Adipocyte (in vitro differentiated cells): ENCODE measurements around the gene SLC26A2.

Experiments used
- DNase-seq: peaks from one replicate; pipeline ENCODE4 v3.0.0-alpha.2; 2015; ENCODE audit warnings: low read depth
- H3K27me3 ChIP-seq: replicated peaks from 2 replicates; pipeline ENCODE4 v1.7.0; 2013; ENCODE audit warnings: mild to moderate bottlenecking, low read length, moderate library complexity; ENCODE audit not compliant: control insufficient read depth, insufficient read depth
- H3K36me3 ChIP-seq: 2 replicates; pipeline ENCODE4 v1.7.0; 2013; ENCODE audit warnings: low read length, mild to moderate bottlenecking, moderate library complexity; ENCODE audit not compliant: control insufficient read depth, insufficient read depth, severe bottlenecking
- H3K4me1 ChIP-seq: 2 replicates; pipeline ENCODE4 v1.7.0; 2013; ENCODE audit warnings: mild to moderate bottlenecking, low read length, moderate library complexity; ENCODE audit not compliant: control insufficient read depth, insufficient read depth
- H3K4me3 ChIP-seq: 2 replicates; pipeline ENCODE4 v1.7.0; 2013; ENCODE audit warnings: mild to moderate bottlenecking, low read length, moderate library complexity
- H3K9ac ChIP-seq: 2 replicates; pipeline ENCODE4 v1.7.0; 2013; ENCODE audit warnings: mild to moderate bottlenecking, low read length, moderate library complexity
- H3K9me3 ChIP-seq: 2 replicates; pipeline ENCODE4 v1.7.0; 2013; ENCODE audit warnings: mild to moderate bottlenecking, low read length, moderate library complexity; ENCODE audit not compliant: control insufficient read depth

Gene SLC26A2

DNA sequence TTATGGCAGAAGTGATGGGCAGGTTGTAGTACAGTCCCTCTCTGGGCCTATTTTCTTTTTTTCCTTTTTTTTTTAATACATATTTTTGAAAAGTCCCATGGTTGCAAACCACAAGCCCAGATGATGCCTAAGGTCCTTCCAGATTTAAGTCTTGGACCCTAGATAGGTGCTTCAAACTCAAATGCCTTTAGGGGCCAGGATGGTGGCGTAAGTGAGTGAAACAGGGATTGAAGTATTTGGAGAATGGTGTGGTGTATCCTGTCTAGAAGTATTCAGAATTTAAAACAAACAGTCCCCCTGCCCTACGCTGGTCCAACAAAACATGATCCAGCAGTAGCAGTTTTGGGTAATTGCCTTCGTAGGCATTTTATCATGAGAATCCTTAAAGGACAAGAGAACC is 37.7 kb downstream of the SLC26A2 start:
- H3K36me3 ChIP-seq, result peaks cover 18% of the 10 kb centered on the region
- H3K4me1 ChIP-seq, result peaks cover 46% of the 10 kb centered on the region
- no peak for DNase-seq
- no peak overlapping the region for H3K9ac ChIP-seq
- H3K27me3 ChIP-seq, result no peaks in the 10 kb centered on the region
- H3K9me3 ChIP-seq, result no peaks in the 10 kb centered on the region
- H3K4me3 ChIP-seq, result no peak overlapping the region

DNA sequence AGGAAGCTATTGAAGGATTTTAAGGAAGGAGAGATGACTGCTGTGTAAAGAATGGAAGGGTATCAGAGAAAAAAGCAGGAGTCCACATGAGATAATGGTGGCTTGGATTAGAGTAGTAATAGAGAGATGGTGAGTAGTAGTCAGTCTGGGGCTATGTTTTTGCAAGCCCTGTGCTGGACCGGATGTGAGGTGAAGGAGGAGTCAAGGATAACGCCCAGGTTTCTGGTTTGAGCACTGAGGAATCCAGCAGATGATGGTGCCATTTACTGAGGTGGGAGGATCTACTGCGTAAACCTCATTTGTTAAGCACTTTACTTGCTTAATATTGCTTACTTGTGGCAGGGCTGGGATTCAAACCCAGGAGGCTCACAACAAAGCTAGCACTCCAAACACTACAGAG is 38.8 kb downstream of the SLC26A2 start:
- H3K4me3 ChIP-seq, result peak overlapping the region; percentile 98
- H3K9ac ChIP-seq, result peak overlapping the region; percentile 98
- H3K9me3 ChIP-seq, result no peaks in the 10 kb centered on the region
- no peaks in the 10 kb centered on the region for H3K27me3 ChIP-seq
- peaks cover 35% of the 10 kb centered on the region for H3K4me1 ChIP-seq
- DNase-seq, result no peak
- peaks cover 18% of the 10 kb centered on the region for H3K36me3 ChIP-seq

DNA sequence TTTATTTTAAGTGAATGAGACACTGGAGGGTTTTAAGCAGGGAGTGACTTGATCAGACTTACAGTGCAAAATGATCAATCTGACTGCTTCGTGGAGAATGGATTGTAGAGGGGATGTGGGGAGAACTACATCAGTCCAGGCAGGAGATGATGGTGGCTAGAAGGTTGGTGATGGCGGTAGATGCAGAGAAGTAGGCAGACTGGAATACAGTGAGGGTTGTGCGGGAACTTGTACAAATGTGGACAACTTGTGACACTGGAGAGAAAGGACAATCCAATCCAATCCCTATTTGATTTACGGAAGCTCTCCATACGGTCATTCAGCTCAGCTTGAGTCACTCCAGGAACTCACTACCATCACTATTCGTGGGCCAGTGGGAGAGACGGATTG is 39.3 kb downstream of the SLC26A2 start:
- Histone ChIP-seq H3K27me3 (no peaks in the 10 kb centered on the region), H3K9ac (peak overlapping the region; percentile 98), H3K9me3 (no peaks in the 10 kb centered on the region), H3K36me3 (peaks cover 17% of the 10 kb centered on the region), H3K4me1 (peaks cover 30% of the 10 kb centered on the region), H3K4me3 (peak overlapping the region; percentile 98)
- DNase-seq, result peak; percentile 73

DNA sequence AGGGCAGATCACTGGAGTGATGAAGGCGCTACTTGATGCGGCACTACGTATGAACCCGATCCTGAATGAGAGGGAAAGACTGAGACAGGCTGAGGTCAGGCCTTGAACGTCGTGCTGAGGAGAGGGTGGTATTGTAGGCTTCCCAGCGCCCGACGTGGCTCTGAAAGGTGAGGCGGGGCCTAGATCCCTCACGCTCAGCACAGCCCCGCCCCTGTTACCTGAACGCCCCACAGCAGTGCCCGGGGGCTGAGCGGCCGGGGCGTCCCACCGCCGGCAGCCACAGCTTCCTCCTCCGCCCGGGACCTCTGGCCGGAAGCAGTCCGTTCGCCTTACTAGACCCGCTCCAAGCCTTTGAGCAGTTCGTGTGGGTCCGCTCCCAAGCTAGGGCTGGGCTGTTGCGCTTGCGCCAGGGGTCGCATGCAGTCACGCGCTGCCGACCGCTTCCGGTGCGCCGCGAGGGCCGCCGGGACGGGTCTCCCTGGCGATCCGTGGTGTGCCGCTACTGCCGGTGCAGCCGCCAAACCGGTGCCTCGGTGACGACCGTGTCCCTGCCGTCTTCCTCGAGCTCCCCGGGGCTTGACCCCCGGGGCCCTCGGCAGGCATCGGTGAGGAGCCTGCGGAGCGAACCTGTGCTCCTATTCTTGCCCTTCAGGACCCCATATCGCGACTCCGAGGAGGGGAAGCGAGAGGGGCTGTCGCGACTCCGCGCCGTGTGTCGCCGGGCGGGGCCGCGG is 39.9 kb downstream of the SLC26A2 start, which contains the start of the genes HMGXB3 and TIGD6:
Gene HMGXB3 (plus strand): TSS at position 484 of the 734 bp plus-strand sequence. CDS start 4,114 bp downstream, outside the sequence.
Gene TIGD6 (minus strand): TSS at position 399 of the 734 bp plus-strand sequence. CDS start 4,306 bp downstream, outside the sequence.
- Histone ChIP-seq H3K4me3 (peak within 1 kb of the TSS; percentile 98), H3K9ac (peak within 1 kb of the TSS; percentile 98), H3K4me1 (peaks cover 26% of the 10 kb centered on the region), H3K36me3 (peaks cover 15% of the 10 kb centered on the region), H3K27me3 (no peaks in the 10 kb centered on the region), H3K9me3 (no peaks in the 10 kb centered on the region)
- peak; percentile 96 for DNase-seq

DNA sequence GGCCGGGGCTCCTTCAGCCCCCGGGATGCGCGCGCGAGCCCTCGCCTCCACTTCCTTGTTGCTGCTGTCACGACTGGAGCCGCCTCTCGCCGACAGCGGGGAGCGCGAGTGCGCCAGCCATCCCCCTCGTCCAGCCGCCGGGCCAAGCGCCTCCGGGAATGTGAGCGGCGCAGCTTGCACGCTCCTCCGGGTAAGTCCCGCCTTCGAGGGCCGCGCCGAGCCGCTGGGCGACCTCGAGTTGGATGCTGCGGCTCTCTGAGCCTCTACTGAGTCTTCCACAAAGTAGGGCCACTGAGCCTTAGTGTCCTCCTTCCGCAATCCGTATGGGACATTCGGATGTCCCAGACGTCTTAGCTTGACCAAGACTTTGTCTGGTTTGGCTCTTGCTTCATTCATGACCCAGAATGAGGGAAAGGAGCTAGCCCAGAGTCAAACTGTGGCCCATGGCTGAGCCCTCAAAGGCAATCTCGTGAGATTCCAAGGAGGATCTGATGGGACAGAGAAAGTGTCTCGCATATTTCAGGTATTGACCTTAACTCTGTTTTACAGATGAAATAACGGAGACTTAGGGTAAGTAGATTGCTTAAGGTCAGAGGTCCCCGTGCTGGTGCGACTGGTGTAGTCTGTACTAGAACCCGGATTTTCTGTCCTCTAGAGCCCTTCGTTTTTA is 40.6 kb downstream of the SLC26A2 start:
- Histone ChIP-seq H3K9me3 (no peaks in the 10 kb centered on the region), H3K4me3 (peak overlapping the region; percentile 98), H3K4me1 (peaks cover 26% of the 10 kb centered on the region), H3K9ac (peak overlapping the region; percentile 98), H3K27me3 (no peaks in the 10 kb centered on the region), H3K36me3 (peaks cover 15% of the 10 kb centered on the region)
- peak; percentile 82 for DNase-seq

DNA sequence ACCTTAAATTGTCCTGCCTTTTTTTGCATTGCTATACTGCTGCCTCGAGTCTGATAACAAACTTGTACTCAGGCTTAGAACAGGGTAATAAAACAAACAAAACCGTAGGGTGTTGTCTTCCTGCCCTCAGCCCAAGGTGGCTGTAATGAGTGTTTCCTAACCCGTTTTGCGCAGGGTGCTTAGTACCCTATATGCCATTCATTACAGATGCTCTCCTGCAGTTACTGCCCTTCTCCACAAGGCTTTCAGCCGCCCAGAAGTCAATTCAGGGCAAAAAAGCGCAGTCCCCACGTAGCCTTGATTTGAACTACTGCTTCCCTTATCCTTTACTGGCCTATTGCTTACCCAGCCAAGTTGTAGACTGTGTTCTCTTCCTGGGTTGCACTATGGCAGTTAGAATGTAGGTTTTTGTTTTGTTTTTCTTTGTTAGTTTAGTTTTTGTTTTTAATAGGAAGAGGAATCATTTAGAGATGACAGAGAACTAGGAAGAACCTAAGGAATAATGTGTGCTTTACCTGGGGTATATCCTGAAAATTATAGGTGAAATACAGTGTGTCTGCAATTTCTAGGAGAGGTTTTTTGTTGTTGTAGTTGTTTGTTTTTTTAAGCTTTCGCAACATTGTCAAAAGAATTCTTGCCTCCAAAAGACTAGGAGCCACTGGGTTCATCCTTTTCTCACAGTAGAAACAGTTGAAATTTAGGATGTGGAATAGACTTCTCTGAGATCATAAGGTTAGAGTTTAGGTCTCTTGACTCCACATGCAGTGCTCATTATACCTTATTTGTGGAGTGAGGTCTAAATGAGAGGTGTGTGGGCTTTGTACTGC is 41.3 kb downstream of the SLC26A2 start:
- DNase-seq, result peak; percentile 88
- Histone ChIP-seq H3K36me3 (peaks cover 21% of the 10 kb centered on the region), H3K9ac (peak overlapping the region; percentile 98), H3K9me3 (no peaks in the 10 kb centered on the region), H3K4me3 (peak overlapping the region; percentile 98), H3K27me3 (no peaks in the 10 kb centered on the region), H3K4me1 (peaks cover 26% of the 10 kb centered on the region)

DNA sequence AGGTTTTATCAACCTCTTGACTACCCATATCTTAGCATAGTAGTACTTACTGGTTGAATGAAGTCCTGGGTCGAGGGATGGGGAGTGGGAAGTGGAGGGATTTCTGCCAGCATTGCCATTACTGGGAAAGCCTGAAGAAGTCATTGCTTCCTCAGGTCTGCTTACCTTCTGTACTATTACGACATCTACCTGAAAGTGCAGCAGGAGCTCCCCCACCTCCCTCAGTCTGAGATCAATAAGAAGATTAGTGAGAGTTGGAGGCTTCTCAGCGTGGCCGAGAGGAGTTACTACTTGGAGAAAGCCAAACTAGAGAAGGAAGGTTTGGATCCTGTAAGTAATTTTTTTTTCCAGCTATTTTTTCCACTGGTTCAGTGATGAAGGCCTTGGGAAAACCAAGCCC is 45.8 kb downstream of the SLC26A2 start:
- H3K9ac ChIP-seq, result no peak overlapping the region
- no peaks in the 10 kb centered on the region for H3K9me3 ChIP-seq
- DNase-seq, result no peak
- peaks cover 16% of the 10 kb centered on the region for H3K4me1 ChIP-seq
- H3K4me3 ChIP-seq, result no peak overlapping the region
- H3K27me3 ChIP-seq, result no peaks in the 10 kb centered on the region
- H3K36me3 ChIP-seq, result peaks cover 64% of the 10 kb centered on the region

DNA sequence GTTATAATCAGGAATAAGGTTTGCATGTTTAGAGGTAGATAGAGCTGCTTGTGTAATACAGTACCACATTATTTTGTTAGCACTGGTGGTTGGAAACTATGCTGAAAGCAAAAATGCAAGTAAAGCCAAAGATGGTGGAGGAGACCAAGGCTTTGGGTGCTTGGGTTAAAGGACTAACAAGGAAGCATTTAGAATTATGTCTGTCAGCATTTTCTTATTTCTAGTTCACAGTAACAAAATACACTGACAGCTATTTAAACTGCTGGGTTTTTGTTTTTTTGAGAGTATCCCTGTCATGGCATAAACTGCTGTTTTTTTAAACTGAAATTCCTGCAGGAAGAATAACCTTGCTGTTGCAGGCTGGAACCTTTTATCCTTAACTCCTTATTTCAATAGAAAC is 46.5 kb downstream of the SLC26A2 start:
- Histone ChIP-seq H3K9me3 (no peaks in the 10 kb centered on the region), H3K9ac (no peak overlapping the region), H3K4me1 (peaks cover 12% of the 10 kb centered on the region), H3K36me3 (peaks cover 68% of the 10 kb centered on the region), H3K27me3 (no peaks in the 10 kb centered on the region), H3K4me3 (no peak overlapping the region)
- no peak for DNase-seq

DNA sequence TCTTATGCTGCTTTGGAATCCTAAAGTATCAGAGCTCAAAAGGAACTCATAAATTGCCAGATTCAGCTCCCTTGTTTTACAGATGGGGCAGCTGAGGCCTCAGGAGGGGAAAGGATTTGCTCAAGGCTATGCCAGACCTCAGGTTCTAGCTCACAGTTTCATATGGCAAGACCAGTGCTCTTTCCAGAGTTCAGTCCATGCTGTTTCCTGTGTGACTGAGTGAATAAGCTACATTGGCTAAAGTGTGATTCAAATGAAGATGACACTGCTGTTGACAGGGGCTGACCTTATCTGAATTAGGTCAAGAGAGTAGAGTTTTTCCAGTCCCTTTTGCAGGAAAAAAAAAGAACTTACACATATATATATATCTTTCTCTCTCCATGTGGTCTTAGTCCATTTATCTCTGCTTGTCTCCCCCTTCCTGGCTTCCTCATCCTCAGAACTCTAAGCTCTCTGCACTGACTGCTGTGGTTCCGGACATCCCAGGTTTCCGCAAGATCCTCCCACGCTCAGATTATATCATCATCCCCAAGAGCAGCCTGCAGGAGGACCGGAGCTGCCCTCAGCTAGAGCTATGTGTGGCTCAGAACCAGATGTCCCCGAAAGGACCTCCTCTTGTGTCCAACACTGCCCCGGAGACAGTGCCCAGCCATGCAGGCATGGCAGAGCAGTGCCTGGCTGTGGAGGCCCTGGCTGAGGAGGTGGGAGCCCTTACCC is 49.3 kb downstream of the SLC26A2 start:
- Histone ChIP-seq H3K9me3 (no peaks in the 10 kb centered on the region), H3K36me3 (peaks cover 94% of the 10 kb centered on the region), H3K4me3 (no peak overlapping the region), H3K4me1 (no peaks in the 10 kb centered on the region), H3K27me3 (no peaks in the 10 kb centered on the region), H3K9ac (no peak overlapping the region)
- no peak for DNase-seq

DNA sequence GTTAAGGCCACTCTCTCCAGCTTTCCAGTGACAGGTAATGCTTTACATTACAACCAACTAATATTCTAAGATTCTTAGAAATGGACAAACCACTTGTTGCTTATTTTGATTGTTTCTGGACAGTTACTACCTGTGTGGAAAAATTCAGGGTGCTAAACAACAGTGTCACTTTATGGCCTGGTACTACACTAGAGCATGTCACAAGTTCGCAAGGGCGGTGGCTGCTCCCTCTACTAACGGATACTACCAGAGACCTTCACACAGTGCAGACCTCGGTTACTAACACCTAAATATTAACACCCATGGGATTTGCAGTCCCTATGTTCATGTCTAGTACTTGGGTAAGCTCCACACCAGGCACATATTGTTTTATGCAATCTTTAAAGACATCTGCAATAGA is 53.4 kb downstream of the SLC26A2 start:
- peaks cover 14% of the 10 kb centered on the region for H3K9me3 ChIP-seq
- peaks cover 92% of the 10 kb centered on the region for H3K36me3 ChIP-seq
- no peaks in the 10 kb centered on the region for H3K27me3 ChIP-seq
- no peak overlapping the region for H3K9ac ChIP-seq
- DNase-seq, result no peak
- H3K4me1 ChIP-seq, result peaks cover 11% of the 10 kb centered on the region
- H3K4me3 ChIP-seq, result no peak overlapping the region
